ENCODE results near the gene DENND5B. TPM values are rescaled to one million over a fixed set of nuclear protein-coding genes. Genes with fewer than 3 reads are reported as not detected.
A peak's percentile ranks its signal among the peaks of the same experiment; 100 is the strongest.

DENND5B gene
- total RNA-seq, 6 experiments from 2014 or later, result 12.6 to 18.4 (median 16.6) TPM

DNA sequence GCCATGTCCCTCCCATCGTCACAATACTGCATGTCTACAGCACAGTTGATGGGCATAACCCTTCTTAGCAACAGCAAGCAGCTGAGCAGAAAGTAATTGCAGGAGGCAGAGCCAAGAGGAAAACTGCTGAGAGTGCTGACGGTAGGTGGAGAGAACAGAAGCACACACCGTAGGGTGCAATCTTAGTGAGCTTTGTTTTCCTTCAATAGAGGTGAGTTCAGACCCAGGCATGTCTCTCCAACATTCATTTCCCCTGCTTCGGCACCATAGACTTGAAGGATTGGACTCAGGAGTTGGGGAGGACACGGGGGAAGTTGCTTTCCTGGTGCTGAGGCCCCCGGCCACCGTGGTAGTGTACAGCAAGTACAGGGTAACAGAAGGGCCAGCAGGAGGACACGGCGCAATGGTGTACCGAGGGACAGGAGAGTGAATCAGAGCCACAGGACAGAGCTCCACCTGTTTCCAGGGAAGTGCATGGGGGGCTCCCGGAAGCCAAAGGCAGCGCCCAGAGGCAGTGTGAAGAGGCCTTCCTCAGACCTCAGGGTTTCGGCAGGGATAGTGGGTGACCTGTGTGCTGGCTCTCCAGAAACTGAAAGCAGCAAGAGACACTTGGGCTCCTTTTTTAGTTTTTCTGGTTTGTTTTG is 228.7 kb downstream of the DENND5B start:
- WGBS (ENCODE audit: insufficient coverage, low coverage, low lambda C conversion rate, missing lambda C conversion rate), result 40% methylated on average over 5 of the region's 13 CpGs
- no peak for TF ChIP-seq CTCF (IDR thresholded peaks at IDR 0.05)
- no peak for TF ChIP-seq POLR2A (IDR thresholded peaks at IDR 0.05)
- Histone ChIP-seq H3K9me3 (no peaks in the 10 kb centered on the region), H3K27ac (no peak overlapping the region), H3K27me3 (no peaks in the 10 kb centered on the region), H3K4me3 (no peak overlapping the region), H3K36me3 (no peaks in the 10 kb centered on the region), H3K4me1 (no peaks in the 10 kb centered on the region)
- ATAC-seq (peak in 3 of 4 donors; percentile 22 to 25 (median 25)), DNase-seq (no peak)
- intact Hi-C loops (cut with DNase I), result no loop called here

GRCh38 chr12:31361730-31362114 is 229.2 kb downstream of the DENND5B start:
- WGBS (ENCODE audit: insufficient coverage, low coverage, low lambda C conversion rate, missing lambda C conversion rate), result 74% methylated on average over 7 of the region's 14 CpGs
- TF ChIP-seq POLR2A (IDR thresholded peaks at IDR 0.05) (no peak), CTCF (IDR thresholded peaks at IDR 0.05) (no peak)
- intact Hi-C loops (cut with DNase I), result no loop called here
- Histone ChIP-seq H3K4me3 (no peak overlapping the region), H3K27me3 (no peaks in the 10 kb centered on the region), H3K27ac (no peak overlapping the region), H3K4me1 (no peaks in the 10 kb centered on the region), H3K9me3 (no peaks in the 10 kb centered on the region), H3K36me3 (no peaks in the 10 kb centered on the region)
- DNase-seq, result no peak
- ATAC-seq, result no peak

DNA sequence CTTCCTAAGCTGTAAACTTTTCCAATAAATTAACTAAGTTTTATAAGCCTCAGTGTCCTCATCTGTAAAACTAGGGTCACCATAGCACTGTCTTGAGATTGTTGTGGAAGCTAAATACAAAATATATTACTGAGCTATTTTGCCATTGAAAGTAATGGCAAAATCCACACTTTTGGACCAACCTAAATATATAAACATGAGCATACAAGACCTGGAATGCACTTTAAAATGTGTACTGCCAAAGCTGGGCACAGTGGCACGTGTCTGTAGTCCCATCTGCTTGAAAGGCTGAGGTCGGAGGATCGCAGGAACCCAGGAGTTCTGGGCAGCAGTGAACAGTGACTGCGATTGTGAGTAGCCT is 235.2 kb downstream of the DENND5B start:
- no peak for TF ChIP-seq POLR2A (IDR thresholded peaks at IDR 0.05)
- TF ChIP-seq CTCF (IDR thresholded peaks at IDR 0.05), result no peak
- no peaks in the 10 kb centered on the region for H3K36me3 ChIP-seq
- H3K27ac ChIP-seq, result no peak overlapping the region
- H3K4me3 ChIP-seq, result no peak overlapping the region
- 75% methylated on average over 3 of the region's 4 CpGs for WGBS (ENCODE audit: insufficient coverage, low coverage, low lambda C conversion rate, missing lambda C conversion rate)
- DNase-seq, result no peak
- H3K27me3 ChIP-seq, result no peaks in the 10 kb centered on the region
- ATAC-seq, result no peak
- no peaks in the 10 kb centered on the region for H3K4me1 ChIP-seq
- H3K9me3 ChIP-seq, result no peaks in the 10 kb centered on the region
- intact Hi-C loops (cut with DNase I), result no loop called here

GRCh38 chr12:31353750-31354708 is 236.9 kb downstream of the DENND5B start:
- no peaks in the 10 kb centered on the region for H3K36me3 ChIP-seq
- intact Hi-C loops (cut with DNase I), result no loop called here
- H3K9me3 ChIP-seq, result no peaks in the 10 kb centered on the region
- H3K27me3 ChIP-seq, result no peaks in the 10 kb centered on the region
- ATAC-seq (peak; percentile 32 to 64 (median 38)), DNase-seq (no peak)
- H3K4me3 ChIP-seq, result no peak overlapping the region
- 56% methylated on average over 11 of the region's 12 CpGs for WGBS (ENCODE audit: insufficient coverage, low coverage, low lambda C conversion rate, missing lambda C conversion rate)
- H3K27ac ChIP-seq, result no peak overlapping the region
- no peaks in the 10 kb centered on the region for H3K4me1 ChIP-seq
- TF ChIP-seq CTCF (IDR thresholded peaks at IDR 0.05), result no peak
- no peak for TF ChIP-seq POLR2A (IDR thresholded peaks at IDR 0.05)

Measured in right lobe of liver (tissue), 6 donors.